K562 (cell line): ENCODE results near the gene SLC6A9. TPM values are rescaled to one million over a fixed set of nuclear protein-coding genes. Genes with fewer than 3 reads are reported as not detected.

ENCODE experiments used
- BDP1 ChIP-seq: IDR thresholded peaks from 3 replicates; pipeline ENCODE4 v1.6.1; 2011; ENCODE audit not compliant: insufficient read length, insufficient read depth
- CREM ChIP-seq: IDR thresholded peaks from 2 replicates; pipeline ENCODE4 v1.6.1; 2014; ENCODE audit warnings: antibody characterized with exemption, low read depth
- FOXJ3 ChIP-seq: sonication (generic); formaldehyde crosslinking; IDR thresholded peaks from 2 replicates; pipeline ENCODE4 v1.4.0; 2020; ENCODE audit warnings: mild to moderate bottlenecking, missing genetic modification reagents
- KAT8 ChIP-seq: fragments of 450-650 bp; IDR thresholded peaks from 2 replicates; pipeline ENCODE4 v1.6.1; 2016; ENCODE audit warnings: low read depth, mild to moderate bottlenecking
- NELFE ChIP-seq: IDR thresholded peaks from 2 replicates; pipeline ENCODE4 v1.6.1; 2011; ENCODE audit warnings: mild to moderate bottlenecking; ENCODE audit not compliant: insufficient read depth, insufficient read length
- SMAD3 ChIP-seq: fragments of 450-650 bp; formaldehyde crosslinking; conservative IDR thresholded peaks from 2 replicates; pipeline ENCODE4 v1.4.0; 2020; ENCODE audit warnings: mild to moderate bottlenecking
- ZBTB40 ChIP-seq, 2 experiments: fragments of 450-650 bp in 1 of 2; sonication (generic) in 1 of 2; formaldehyde crosslinking in 1 of 2; IDR thresholded peaks; 2 replicates each; pipeline versions ENCODE4 v1.7.1 to v1.9.0; 2016 to 2022; ENCODE audit warnings: inconsistent platforms in 1 of 2, mild to moderate bottlenecking in 1 of 2, missing genetic modification reagents in 1 of 2
- ZFX ChIP-seq: sonication (generic); formaldehyde crosslinking; IDR thresholded peaks from 2 replicates; pipeline ENCODE4 v1.8.0; 2022; ENCODE audit warnings: mild to moderate bottlenecking, missing genetic modification reagents, moderate library complexity
- ZNF239 ChIP-seq: fragments of 250-450 bp; sonication (Bioruptor Pico); IDR thresholded peaks from 2 replicates; pipeline ENCODE4 v1.4.0; 2020; ENCODE audit warnings: mild to moderate bottlenecking
- ZNF280B ChIP-seq: fragments of 250-450 bp; sonication (Bioruptor Pico); IDR thresholded peaks from 2 replicates; pipeline ENCODE4 v1.5.1; 2021; ENCODE audit warnings: mild to moderate bottlenecking
- polyA plus RNA-seq, 8 experiments: library from polyadenylated mRNA; depleted of rRNA in 4 of 8; stranded (reverse) in 5 of 8; unstranded in 3 of 8; fragments of >200 nt; fragmentation: Nextera tagmentation in 2 of 8; fragmentation: Illumina TruSeq in 1 of 8; extraction: Ambion mirVana in 2 of 8; extraction: Trizol in 1 of 8; gene quantifications; 2 replicates each; pipeline versions ENCODE4 v1.2.1 to v1.2.3, GENCODE V29; 2011 to 2014; ENCODE audit warnings: inconsistent platforms in 1 of 8, missing spikeins in 1 of 8
- total RNA-seq, 7 experiments: library from RNA; depleted of rRNA in 6 of 7; stranded (reverse); fragments of >200 nt in 6 of 7; fragmentation: Illumina TruSeq in 2 of 7; extraction: Trizol in 2 of 7; gene quantifications; 2 replicates each; pipeline versions ENCODE4 v1.2.1 to v1.2.3, GENCODE V29; 2011 to 2021; ENCODE audit warnings: low replicate concordance in 1 of 7
- TF ChIP-seq, protein P1 (sequence below): fragments of 200-800 bp; sonication (Bioruptor generic); IDR thresholded peaks from 2 replicates; pipeline ENCODE4 v1.6.1; 2016; ENCODE audit warnings: missing genetic modification characterization, missing compliant biosample characterization

Gene SLC6A9
- total and polyA plus RNA-seq, 9 of the 15 experiments (the other 6 are each of a cell fraction or from before 2014, with no cell fraction given), result 0.17 to 18.7 (median 2.9) TPM

DNA sequence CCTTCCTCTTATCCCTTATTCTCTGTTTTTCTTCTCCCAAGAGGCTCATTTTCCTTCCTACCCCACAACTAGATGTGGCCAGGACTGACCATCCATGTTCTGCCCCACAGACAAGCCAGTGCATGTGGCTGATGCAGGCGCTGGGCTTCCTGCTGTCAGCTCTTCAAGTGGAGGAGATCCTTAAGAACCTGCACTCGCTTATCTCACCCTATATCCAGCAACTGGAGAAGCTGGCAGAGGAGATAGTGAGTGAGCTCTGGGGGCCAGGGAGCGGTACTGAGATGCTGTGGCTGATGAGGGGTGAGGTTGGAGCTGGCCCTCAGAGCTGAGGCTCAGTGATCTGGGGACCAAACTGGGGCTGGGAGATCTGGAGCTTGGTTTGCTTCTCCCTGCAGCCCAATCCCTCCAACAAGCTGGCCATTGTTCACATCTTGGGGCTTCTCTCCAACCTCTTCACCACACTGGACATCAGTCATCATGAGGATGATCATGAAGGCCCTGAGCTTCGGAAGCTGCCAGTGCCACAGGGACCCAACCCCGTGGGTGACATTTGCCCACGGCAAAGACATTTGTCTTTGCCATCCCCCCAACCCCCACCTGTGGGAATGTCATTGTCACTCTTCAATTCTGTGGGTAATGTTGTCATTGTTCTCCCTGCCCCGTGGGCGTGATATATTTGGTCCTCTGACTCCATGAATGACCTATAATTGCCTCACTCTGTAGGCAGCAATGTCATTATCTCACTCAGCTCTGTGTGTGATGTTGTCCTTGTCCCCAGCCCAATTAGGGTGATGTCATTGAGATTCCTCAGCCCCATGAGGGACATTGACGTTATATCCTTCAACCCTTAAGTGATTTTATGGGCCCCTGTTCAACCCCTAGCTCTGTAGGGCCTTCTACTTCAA lies 72.7 kb downstream of the SLC6A9 start (continued):
- TF ChIP-seq ZBTB40 (IDR thresholded peaks at IDR 0.05) (no peak), ZBTB40 (CRISPR knock-in tag; IDR thresholded peaks at IDR 0.05) (no peak), ZNF280B (CRISPR knock-in tag) (no peak), KAT8 (no peak), FOXJ3 (no peak), CREM (peak; percentile 65), SMAD3 (CRISPR knock-in tag) (no peak), ZFX (no peak), NELFE (no peak), BDP1 (no peak), ZNF239 (CRISPR knock-in tag) (no peak)
- TF ChIP-seq, protein P1, sequence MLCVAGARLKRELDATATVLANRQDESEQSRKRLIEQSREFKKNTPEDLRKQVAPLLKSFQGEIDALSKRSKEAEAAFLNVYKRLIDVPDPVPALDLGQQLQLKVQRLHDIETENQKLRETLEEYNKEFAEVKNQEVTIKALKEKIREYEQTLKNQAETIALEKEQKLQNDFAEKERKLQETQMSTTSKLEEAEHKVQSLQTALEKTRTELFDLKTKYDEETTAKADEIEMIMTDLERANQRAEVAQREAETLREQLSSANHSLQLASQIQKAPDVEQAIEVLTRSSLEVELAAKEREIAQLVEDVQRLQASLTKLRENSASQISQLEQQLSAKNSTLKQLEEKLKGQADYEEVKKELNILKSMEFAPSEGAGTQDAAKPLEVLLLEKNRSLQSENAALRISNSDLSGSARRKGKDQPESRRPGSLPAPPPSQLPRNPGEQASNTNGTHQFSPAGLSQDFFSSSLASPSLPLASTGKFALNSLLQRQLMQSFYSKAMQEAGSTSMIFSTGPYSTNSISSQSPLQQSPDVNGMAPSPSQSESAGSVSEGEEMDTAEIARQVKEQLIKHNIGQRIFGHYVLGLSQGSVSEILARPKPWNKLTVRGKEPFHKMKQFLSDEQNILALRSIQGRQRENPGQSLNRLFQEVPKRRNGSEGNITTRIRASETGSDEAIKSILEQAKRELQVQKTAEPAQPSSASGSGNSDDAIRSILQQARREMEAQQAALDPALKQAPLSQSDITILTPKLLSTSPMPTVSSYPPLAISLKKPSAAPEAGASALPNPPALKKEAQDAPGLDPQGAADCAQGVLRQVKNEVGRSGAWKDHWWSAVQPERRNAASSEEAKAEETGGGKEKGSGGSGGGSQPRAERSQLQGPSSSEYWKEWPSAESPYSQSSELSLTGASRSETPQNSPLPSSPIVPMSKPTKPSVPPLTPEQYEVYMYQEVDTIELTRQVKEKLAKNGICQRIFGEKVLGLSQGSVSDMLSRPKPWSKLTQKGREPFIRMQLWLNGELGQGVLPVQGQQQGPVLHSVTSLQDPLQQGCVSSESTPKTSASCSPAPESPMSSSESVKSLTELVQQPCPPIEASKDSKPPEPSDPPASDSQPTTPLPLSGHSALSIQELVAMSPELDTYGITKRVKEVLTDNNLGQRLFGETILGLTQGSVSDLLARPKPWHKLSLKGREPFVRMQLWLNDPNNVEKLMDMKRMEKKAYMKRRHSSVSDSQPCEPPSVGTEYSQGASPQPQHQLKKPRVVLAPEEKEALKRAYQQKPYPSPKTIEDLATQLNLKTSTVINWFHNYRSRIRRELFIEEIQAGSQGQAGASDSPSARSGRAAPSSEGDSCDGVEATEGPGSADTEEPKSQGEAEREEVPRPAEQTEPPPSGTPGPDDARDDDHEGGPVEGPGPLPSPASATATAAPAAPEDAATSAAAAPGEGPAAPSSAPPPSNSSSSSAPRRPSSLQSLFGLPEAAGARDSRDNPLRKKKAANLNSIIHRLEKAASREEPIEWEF (CRISPR knock-in tag), result no peak
